Measurements from ENCODE around the gene LRRC70.
A peak's percentile ranks its signal among the peaks of the same experiment; 100 is the strongest.
"Not testable (repeated sequence)": the region's sequence is repeated elsewhere in the genome, so short reads cannot be mapped to it uniquely, and the experiment has no call there.

The LRRC70 gene, protein sequence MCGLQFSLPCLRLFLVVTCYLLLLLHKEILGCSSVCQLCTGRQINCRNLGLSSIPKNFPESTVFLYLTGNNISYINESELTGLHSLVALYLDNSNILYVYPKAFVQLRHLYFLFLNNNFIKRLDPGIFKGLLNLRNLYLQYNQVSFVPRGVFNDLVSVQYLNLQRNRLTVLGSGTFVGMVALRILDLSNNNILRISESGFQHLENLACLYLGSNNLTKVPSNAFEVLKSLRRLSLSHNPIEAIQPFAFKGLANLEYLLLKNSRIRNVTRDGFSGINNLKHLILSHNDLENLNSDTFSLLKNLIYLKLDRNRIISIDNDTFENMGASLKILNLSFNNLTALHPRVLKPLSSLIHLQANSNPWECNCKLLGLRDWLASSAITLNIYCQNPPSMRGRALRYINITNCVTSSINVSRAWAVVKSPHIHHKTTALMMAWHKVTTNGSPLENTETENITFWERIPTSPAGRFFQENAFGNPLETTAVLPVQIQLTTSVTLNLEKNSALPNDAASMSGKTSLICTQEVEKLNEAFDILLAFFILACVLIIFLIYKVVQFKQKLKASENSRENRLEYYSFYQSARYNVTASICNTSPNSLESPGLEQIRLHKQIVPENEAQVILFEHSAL

DNA sequence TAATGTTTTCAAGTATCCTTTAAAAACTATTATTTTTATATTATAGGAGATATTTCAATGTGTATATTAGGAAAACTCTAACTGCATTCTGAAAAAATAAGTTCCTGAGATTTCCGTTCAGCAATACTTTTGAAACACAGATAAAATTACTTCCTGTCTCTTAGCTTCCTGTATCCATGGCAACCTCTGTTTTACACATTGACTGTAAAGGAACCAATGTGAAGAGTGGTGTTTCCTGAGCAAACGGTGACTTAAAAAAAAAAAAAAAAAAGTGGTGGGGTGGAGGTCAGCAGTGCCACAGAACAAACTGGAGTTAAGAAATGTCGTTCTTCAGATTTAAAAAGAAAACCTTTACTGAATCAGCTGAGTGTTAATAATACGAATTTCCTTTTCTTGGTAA, at the start of gene LRRC70:
LRRC70 (plus strand) TSS at position 280 of the 400 bp plus-strand sequence. CDS start 620 bp downstream, outside the sequence.
- DNase-seq: peak; percentile 85

GRCh38 chr5:62533597-62533996, 45.0 kb upstream of the LRRC70 start:
- no peak for DNase-seq

DNA sequence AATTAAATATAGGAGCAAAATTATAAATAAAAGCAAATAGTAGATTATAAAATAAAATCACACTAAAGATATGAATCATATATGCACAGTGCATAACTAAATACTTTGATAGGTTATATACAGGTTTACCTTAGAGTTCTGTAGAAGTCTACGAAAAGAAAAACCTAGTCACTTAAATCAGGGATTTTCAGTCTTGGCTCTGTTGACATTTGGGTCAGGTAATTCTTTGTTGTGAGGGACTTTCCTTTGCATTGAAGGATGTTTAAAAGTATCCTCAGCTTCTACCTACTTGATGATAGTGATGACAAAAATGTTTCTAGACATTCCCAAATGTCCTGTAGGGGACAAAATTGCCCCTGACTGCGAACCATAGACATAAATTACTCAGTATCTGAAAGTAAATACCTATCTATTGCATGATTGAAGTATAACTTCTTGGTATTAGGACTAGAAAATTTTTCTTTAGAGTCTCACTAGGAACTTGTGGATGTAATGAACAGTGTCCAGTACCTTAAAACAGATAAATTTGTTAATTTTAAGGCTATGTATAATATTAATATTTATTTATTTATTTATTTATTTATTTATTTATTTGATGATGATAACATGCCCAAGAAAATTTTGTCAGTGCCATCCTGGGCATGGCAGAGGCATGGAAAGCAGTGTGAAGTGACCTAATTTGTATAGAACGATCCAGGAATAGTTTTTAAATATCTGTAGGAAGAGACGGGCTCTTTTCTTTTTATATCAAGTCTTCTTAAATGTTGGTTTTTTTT, 44.0 kb upstream of the LRRC70 start:
- DNase-seq: no peak

DNA sequence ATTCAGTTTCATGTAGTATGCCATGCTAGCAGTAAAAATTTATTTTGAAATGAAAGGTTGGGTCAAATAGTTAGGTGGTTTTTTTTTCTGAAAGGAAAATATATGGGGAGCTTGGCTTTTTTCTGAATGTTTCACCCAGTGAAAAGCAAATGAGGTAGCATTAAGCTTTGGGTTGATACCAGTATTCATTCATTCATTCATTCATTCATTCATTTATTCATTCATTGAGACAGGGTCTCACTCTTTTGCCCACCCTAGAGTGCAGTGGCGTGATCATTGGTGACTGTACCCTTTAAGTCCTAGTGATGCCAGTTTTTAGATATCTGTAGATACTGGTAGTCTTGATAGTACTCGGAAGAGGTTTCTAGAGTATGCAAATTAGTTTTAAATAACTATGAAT, 42.4 kb upstream of the LRRC70 start:
- DNase-seq: no peak

- DNase-seq: no peak
Observed at GRCh38 chr5:62536783-62537182, 41.8 kb upstream of the LRRC70 start.

- no peak for DNase-seq
Observed at GRCh38 chr5:62538017-62538942, 40.3 kb upstream of the LRRC70 start.

GRCh38 chr5:62542720-62543119, 35.9 kb upstream of the LRRC70 start:
- DNase-seq: no peak

DNA sequence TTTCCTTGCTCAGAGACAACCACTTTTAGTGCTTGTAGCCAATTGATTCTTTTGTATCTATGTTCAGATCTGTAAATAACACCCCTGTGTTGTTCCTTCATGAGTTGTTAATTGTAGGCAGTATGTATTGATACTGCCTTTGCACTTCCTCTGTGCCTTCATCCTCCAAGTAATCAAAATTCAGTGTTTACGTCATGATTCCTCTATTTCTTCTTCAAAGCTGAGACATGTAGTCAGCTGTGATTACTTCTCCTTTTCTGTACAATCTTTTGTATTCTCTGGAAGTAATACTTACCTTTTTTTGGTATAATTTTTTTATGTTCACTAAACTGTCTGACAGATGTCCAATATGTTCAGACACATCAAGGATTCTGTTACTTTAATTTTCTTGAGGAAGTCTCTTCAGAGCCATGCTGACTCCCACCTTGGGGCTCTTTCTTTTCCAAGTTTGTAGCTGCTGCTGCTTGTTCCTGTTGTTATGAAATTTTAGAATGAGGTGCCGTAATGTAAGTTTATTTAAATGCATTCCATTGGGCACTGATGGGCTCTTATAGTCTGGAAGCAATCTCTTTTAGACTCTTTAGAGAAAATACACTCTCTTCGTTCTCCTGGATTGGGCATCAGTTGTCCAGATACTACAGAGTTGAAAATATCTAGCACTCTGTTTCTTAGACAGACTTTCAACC, 30.5 kb upstream of the LRRC70 start:
- DNase-seq: no peak

DNA sequence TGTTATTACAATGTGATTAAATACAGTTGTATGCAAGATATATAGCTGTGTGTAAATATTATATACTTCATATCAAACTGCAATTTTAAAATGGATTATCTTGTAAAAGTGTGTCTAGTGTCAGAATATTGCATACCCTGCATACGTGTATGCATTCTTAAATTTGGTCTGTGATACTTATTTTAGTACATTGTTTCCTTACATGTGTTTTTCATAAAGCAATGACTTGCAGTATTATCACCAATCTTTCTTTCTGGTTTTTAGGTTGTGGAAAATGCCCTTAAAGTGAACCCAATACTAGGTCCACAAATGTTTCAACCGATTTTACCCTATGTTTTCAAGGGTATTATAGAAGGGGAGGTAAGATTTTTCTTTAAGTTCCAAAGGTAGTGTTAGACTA, 28.5 kb upstream of the LRRC70 start:
- DNase-seq: no peak

DNA sequence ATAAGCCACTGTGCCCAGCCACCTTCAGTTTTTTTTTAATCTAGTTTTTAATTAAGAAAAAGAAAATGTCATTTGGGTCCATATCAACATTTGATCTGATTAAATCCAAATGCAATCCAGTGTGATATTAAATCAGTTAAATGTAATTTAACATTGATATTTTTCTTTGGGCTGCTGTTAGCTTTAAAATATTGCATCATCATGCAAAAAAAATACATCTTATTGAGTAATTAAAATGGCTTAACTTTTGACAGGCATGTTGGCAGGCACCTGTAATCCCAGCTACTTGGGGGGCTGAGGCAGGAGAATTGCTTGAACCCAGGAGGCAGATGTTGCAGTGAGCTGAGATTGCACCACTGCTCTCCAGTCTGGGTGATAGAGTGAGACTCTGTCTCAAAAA, 22.7 kb upstream of the LRRC70 start:
- no peak for DNase-seq

GRCh38 chr5:62558941-62559340, 19.7 kb upstream of the LRRC70 start:
- no peak for DNase-seq

DNA sequence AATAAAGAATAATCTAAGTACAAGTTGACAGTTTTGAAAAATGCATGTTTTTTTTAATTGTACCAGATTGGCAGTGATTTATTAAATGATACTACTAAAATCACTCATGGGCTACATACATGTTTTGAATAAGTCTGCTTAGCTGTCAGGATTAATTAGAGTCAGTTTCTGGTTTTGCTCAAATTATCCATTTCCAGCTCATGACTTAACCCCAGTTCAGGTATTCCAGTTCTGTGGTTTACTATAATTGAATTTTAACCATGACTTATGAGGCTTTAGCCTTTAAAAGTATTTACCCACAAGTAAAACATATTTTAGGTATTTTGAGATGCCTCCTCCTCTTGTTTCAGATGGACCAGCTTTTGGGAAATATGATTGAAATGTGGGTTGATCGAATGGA, 17.8 kb upstream of the LRRC70 start:
- no peak for DNase-seq

GRCh38 chr5:62561896-62562295, 16.7 kb upstream of the LRRC70 start:
- DNase-seq: no peak

- no peak for DNase-seq
Observed at GRCh38 chr5:62562867-62563266, 15.8 kb upstream of the LRRC70 start.

DNA sequence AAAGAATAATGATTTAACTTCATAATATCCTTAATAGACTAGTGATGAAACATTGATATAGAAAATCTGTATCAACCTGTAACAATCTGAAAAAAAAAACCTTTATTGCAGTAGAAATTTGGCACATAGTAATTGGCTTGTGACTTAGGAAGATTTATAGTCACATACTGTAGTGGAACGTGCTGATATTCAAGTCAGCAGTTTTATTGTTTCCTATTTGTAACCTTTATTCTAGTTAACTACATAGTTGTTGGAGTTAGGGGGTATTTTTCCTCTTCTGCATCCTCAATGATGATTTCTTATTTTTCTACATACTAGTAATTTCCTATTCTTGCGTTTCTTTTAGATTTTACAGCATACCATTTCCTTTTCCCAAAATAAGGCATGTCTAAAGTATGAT, 14.5 kb upstream of the LRRC70 start:
- no peak for DNase-seq

DNA sequence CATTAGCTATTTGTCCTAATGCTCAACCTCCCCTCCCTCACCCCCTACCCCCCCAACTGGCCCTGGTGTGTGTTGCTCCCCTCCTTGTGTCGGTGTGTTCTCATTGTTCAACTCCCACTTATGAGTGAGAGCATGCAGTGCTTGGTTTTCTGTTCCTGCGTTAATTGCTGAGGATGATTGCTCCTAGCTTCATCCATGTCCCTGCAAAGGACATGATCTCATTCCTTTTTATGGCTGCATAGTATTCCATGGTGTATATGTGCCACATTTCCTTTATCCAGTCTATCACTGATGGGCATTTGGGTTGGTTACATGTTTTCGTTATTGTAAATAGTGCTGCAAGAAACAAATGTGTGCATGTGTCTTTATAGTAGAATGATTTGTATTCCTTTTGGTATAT, 12.9 kb upstream of the LRRC70 start:
- DNase-seq: not testable (repeated sequence)

DNA sequence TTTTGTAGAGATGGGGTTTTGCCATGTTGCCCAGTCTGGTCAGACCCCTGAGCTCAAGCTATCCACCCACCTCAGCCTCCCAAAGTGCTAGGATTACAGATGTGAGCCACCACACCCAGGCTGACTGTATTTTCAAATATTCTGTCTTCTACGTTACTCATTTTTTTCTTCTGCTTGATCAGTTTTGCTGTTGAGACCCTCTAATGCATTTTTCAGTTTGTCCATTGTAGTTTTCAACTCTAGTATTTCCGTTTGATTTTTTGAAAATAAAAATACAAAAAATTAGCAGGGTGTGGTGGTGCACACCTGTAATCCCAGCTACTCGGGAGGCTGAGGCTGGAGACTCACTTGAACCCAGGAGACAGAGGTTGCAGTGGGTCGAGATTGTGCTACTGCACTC, 10.5 kb upstream of the LRRC70 start:
- no peak for DNase-seq

GRCh38 chr5:62568800-62569432, 9.7 kb upstream of the LRRC70 start:
- no peak for DNase-seq

- DNase-seq: no peak
Observed at GRCh38 chr5:62569470-62569869, 9.1 kb upstream of the LRRC70 start.

DNA sequence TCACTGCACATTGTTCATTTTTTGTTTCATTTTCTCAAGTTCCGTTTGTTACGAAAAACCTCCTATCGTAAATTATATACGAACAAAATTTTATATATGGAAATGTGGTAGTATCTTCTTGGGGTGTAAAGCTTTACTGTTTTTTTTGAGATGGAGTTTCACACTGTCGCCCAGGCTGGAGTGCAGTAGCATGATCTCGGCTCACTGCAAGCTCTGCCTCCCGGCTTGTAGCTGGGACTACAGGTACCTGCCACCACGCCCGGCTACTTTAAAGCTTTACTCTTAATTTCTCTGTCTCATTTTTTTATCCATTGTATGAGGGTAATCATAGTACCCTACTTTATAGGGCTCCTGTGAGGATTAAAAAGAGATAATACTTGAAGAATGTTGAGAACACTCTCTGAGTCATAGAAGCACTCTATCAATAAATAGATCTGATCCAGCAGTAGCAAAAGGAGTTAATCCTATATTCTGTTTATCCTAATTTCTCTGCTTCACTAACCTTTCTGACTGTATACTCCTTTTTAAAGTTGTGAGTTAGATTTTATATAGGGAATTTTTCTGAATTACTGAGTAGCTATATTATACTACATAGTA, 5.6 kb upstream of the LRRC70 start:
- no peak for DNase-seq

- no peak for DNase-seq
Observed at GRCh38 chr5:62574599-62574998, 4.0 kb upstream of the LRRC70 start.

All from CD4-positive, alpha-beta T cell treated with Interleukin-12 subunit alpha and Interleukin-12 subunit beta, for 1 hour (primary cell).